ENCODE measurements around the gene HORMAD2. TPM values are rescaled to one million over a fixed set of nuclear protein-coding genes. Genes with fewer than 3 reads are reported as not detected.

HORMAD2 gene
- total and polyA plus RNA-seq, 9 of the 15 experiments (the other 6 are each of a cell fraction or from before 2014, with no cell fraction given) = not detected

DNA sequence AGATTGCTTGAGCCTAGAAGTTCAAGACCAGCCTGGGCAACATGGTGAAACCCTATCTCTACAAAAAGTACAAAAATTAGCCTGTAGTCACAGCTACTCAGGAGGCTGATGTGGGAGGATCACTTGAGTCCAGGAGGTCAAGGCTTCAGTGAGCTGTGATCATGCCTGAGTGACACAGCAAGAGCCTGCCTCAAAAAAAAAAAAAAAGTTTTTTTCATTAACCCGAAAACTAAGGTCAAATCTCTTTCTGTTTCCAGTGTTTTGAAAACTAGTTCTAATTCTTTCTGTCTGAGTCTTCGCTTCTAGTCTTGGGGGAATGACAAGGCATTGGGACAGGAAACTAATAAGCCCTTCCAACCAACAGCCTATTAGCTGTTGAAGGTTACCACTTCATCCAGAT, 108.6 kb downstream of the HORMAD2 start:
- Histone ChIP-seq H3K4me2 (ENCODE audit: insufficient read depth, low read length) (no peak overlapping the region), H3K4me3 (no peak overlapping the region), H3K9me1 (ENCODE audit: control insufficient read depth, insufficient read depth, low read length) (no peaks in the 10 kb centered on the region), H3K27me3 (ENCODE audit: control insufficient read depth in 2 of 2, insufficient read depth in 2 of 2, low read length in 2 of 2) (no peaks in the 10 kb centered on the region), H2AFZ (ENCODE audit: low read depth, low read length) (no peak overlapping the region), H3K4me1 (replicated peaks in 1 of 2; ENCODE audit: control insufficient read depth in 2 of 2, insufficient read depth in 2 of 2, low read length in 2 of 2) (no peaks in the 10 kb centered on the region), H4K20me1 (replicated peaks; ENCODE audit: control insufficient read depth, insufficient read depth, low read length) (no peaks in the 10 kb centered on the region), H3K79me2 (ENCODE audit: control insufficient read depth, insufficient read depth, low read length) (no peaks in the 10 kb centered on the region), H3K36me3 (ENCODE audit: control insufficient read depth, insufficient read depth, low read length) (no peaks in the 10 kb centered on the region), H3K27ac (ENCODE audit: extremely low read depth, low read depth, low read length) (no peak overlapping the region), H3K9me3 (replicated peaks; ENCODE audit: control insufficient read depth, insufficient read depth, low read depth, low read length) (no peaks in the 10 kb centered on the region), H3K9ac (ENCODE audit: insufficient read depth in 1 of 2, low read depth in 2 of 2, low read length in 2 of 2) (no peak overlapping the region)
- FAIRE-seq = no peak
- 0% methylated on average over 2 of the region's 2 CpGs for WGBS (ENCODE audit: insufficient coverage, low coverage, missing lambda C conversion rate)
- BruUV-seq (replicated peaks) = no TSS peak
- no peak for ATAC-seq
- in situ Hi-C loops (cut with MboI) (no loop called here), intact Hi-C loops (cut with micrococcal nuclease) (no loop called here)
- DNase-seq (ENCODE audit: extremely low read depth in 1 of 4, low spot score in 3 of 4) = no peak
- ChIA-PET CTCF (ENCODE audit: low intra/inter-chr PET ratio) (interaction anchor here (0.6 kb wide), 1 partner anchor 152 kb away, joined by 3 read pairs; no protein-coding TSS in a partner anchor), POLR2A (interaction anchor here (0.6 kb wide), 1 partner anchor 31 kb away, joined by 4 read pairs; no protein-coding TSS in a partner anchor)
- no peak for TF ChIP-seq BRD9 (IDR thresholded peaks at IDR 0.05; ENCODE audit: low read depth, partially characterized antibody)
- no peak for TF ChIP-seq NFE2L1 (tag; IDR thresholded peaks at IDR 0.05; ENCODE audit: borderline replicate concordance, low read depth)
- TF ChIP-seq, protein P1, sequence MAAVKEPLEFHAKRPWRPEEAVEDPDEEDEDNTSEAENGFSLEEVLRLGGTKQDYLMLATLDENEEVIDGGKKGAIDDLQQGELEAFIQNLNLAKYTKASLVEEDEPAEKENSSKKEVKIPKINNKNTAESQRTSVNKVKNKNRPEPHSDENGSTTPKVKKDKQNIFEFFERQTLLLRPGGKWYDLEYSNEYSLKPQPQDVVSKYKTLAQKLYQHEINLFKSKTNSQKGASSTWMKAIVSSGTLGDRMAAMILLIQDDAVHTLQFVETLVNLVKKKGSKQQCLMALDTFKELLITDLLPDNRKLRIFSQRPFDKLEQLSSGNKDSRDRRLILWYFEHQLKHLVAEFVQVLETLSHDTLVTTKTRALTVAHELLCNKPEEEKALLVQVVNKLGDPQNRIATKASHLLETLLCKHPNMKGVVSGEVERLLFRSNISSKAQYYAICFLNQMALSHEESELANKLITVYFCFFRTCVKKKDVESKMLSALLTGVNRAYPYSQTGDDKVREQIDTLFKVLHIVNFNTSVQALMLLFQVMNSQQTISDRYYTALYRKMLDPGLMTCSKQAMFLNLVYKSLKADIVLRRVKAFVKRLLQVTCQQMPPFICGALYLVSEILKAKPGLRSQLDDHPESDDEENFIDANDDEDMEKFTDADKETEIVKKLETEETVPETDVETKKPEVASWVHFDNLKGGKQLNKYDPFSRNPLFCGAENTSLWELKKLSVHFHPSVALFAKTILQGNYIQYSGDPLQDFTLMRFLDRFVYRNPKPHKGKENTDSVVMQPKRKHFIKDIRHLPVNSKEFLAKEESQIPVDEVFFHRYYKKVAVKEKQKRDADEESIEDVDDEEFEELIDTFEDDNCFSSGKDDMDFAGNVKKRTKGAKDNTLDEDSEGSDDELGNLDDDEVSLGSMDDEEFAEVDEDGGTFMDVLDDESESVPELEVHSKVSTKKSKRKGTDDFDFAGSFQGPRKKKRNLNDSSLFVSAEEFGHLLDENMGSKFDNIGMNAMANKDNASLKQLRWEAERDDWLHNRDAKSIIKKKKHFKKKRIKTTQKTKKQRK (IDR thresholded peaks at IDR 0.05; ENCODE audit: borderline replicate concordance, low read depth, low read length) = no peak
- no peak for TF ChIP-seq DPF2 (IDR thresholded peaks at IDR 0.05)
- TF ChIP-seq ELF2 (CRISPR knock-in tag; IDR thresholded peaks at IDR 0.05) = no peak
- no peak for TF ChIP-seq KAT2B (IDR thresholded peaks at IDR 0.05; ENCODE audit: low read depth, low read length)
- TF ChIP-seq FOXM1 (IDR thresholded peaks at IDR 0.05; ENCODE audit: low read depth) = no peak
- TF ChIP-seq FOXM1 (CRISPR knock-in tag; IDR thresholded peaks at IDR 0.05; ENCODE audit: low read depth) = no peak
- TF ChIP-seq, protein P2, sequence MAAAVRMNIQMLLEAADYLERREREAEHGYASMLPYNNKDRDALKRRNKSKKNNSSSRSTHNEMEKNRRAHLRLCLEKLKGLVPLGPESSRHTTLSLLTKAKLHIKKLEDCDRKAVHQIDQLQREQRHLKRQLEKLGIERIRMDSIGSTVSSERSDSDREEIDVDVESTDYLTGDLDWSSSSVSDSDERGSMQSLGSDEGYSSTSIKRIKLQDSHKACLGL (CRISPR knock-in tag; IDR thresholded peaks at IDR 0.05; ENCODE audit: borderline replicate concordance, poor library complexity, severe bottlenecking) = no peak
- TF ChIP-seq, protein P3, sequence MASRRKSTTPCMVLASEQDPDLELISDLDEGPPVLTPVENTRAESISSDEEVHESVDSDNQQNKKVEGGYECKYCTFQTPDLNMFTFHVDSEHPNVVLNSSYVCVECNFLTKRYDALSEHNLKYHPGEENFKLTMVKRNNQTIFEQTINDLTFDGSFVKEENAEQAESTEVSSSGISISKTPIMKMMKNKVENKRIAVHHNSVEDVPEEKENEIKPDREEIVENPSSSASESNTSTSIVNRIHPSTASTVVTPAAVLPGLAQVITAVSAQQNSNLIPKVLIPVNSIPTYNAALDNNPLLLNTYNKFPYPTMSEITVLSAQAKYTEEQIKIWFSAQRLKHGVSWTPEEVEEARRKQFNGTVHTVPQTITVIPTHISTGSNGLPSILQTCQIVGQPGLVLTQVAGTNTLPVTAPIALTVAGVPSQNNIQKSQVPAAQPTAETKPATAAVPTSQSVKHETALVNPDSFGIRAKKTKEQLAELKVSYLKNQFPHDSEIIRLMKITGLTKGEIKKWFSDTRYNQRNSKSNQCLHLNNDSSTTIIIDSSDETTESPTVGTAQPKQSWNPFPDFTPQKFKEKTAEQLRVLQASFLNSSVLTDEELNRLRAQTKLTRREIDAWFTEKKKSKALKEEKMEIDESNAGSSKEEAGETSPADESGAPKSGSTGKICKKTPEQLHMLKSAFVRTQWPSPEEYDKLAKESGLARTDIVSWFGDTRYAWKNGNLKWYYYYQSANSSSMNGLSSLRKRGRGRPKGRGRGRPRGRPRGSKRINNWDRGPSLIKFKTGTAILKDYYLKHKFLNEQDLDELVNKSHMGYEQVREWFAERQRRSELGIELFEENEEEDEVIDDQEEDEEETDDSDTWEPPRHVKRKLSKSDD (conservative IDR thresholded peaks at IDR 0.05; ENCODE audit: low read length) = no peak
- TF ChIP-seq, protein P4, sequence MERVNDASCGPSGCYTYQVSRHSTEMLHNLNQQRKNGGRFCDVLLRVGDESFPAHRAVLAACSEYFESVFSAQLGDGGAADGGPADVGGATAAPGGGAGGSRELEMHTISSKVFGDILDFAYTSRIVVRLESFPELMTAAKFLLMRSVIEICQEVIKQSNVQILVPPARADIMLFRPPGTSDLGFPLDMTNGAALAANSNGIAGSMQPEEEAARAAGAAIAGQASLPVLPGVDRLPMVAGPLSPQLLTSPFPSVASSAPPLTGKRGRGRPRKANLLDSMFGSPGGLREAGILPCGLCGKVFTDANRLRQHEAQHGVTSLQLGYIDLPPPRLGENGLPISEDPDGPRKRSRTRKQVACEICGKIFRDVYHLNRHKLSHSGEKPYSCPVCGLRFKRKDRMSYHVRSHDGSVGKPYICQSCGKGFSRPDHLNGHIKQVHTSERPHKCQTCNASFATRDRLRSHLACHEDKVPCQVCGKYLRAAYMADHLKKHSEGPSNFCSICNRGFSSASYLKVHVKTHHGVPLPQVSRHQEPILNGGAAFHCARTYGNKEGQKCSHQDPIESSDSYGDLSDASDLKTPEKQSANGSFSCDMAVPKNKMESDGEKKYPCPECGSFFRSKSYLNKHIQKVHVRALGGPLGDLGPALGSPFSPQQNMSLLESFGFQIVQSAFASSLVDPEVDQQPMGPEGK (CRISPR knock-in tag; IDR thresholded peaks at IDR 0.05; ENCODE audit: borderline replicate concordance) = no peak
- no peak for TF ChIP-seq ZNF41 (CRISPR knock-in tag; conservative IDR thresholded peaks at IDR 0.05)
- TF ChIP-seq ZNF143 (CRISPR knock-in tag; IDR thresholded peaks at IDR 0.05) = no peak
- peak; percentile 44; the same call in 1 of the 2 replicates for TF ChIP-seq ZNF384 (IDR thresholded peaks at IDR 0.05; ENCODE audit: low read depth, low read length)
- TF ChIP-seq MCM2 (IDR thresholded peaks at IDR 0.05; ENCODE audit: low read depth) = no peak
